ENCODE measurements around the gene CA5B.

DNA sequence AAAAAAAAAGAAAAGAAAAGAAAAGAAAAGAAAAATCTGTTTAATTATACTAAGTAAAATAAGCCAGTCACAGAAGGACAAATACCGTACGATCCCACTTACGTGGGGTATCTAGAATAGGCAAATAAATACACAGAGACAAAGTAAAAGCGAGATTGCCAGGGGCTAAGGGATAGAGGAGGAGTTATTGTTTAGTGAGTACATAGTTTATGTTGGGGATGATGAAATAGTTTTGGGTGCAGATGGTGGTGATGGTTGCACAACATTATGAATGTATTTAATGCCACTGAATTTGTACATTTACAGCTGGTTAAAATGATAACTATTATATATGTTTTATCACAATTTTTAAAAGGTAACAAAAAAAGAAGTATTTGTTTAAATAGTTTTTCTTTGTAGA is 7.1 kb downstream of the CA5B start:
- TF ChIP-seq, protein P1, sequence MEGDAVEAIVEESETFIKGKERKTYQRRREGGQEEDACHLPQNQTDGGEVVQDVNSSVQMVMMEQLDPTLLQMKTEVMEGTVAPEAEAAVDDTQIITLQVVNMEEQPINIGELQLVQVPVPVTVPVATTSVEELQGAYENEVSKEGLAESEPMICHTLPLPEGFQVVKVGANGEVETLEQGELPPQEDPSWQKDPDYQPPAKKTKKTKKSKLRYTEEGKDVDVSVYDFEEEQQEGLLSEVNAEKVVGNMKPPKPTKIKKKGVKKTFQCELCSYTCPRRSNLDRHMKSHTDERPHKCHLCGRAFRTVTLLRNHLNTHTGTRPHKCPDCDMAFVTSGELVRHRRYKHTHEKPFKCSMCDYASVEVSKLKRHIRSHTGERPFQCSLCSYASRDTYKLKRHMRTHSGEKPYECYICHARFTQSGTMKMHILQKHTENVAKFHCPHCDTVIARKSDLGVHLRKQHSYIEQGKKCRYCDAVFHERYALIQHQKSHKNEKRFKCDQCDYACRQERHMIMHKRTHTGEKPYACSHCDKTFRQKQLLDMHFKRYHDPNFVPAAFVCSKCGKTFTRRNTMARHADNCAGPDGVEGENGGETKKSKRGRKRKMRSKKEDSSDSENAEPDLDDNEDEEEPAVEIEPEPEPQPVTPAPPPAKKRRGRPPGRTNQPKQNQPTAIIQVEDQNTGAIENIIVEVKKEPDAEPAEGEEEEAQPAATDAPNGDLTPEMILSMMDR (IDR thresholded peaks at IDR 0.05), result no peak
- TF ChIP-seq POLR2A (IDR thresholded peaks at IDR 0.05), result no peak
